Uterus (tissue), 4 donors: Measurements from ENCODE around the gene ANKMY2. TPM values are rescaled to one million over a fixed set of nuclear protein-coding genes. Genes with fewer than 3 reads are reported as not detected.

Experiments
- DNase-seq, 2 donors: peaks; one replicate each; pipeline ENCODE4 v3.0.0-alpha.2; 2019 to 2020
- H3K27ac ChIP-seq, 2 donors: fragments of 200-600 bp; sonication (generic); 1 replicate in 1 of 2; 2 replicates in 1 of 2; pipeline ENCODE4 v1.5.1; 2016 to 2018
- H3K27me3 ChIP-seq, 2 donors: fragments of 200-600 bp; sonication (generic); one replicate each; pipeline ENCODE4 v1.5.1; 2018 to 2019; ENCODE audit warnings: control low read depth in 1 of 2
- H3K36me3 ChIP-seq, 2 donors: fragments of 200-600 bp; sonication (generic); one replicate each; pipeline ENCODE4 v1.5.1; 2019; ENCODE audit warnings: control low read depth in 1 of 2
- H3K4me1 ChIP-seq, 2 donors: fragments of 200-600 bp; sonication (generic); one replicate each; pipeline ENCODE4 v1.5.1; 2018 to 2019; ENCODE audit warnings: control low read depth in 1 of 2
- H3K4me3 ChIP-seq, 2 donors: fragments of 200-600 bp; sonication (generic); 1 replicate in 1 of 2; 2 replicates in 1 of 2; pipeline ENCODE4 v1.5.1; 2018 to 2019; ENCODE audit warnings: mild to moderate bottlenecking in 1 of 2
- H3K9me3 ChIP-seq, 2 donors: fragments of 200-600 bp; sonication (generic); one replicate each; pipeline ENCODE4 v1.5.1; 2019; ENCODE audit warnings: control low read depth in 1 of 2
- CTCF ChIP-seq, 4 experiments: fragments of 200-600 bp in 2 of 4; fragments of 450-650 bp in 2 of 4; sonication (generic) in 2 of 4; IDR thresholded peaks; one replicate each; pipeline ENCODE4 v1.5.1; 2016 to 2019; ENCODE audit warnings: antibody characterized with exemption in 4 of 4, mild to moderate bottlenecking in 2 of 4, moderate library complexity in 1 of 4
- POLR2A ChIP-seq, 2 donors: fragments of 450-650 bp; IDR thresholded peaks; one replicate each; pipeline ENCODE4 v1.6.1; 2016; ENCODE audit warnings: antibody characterized with exemption in 2 of 2, mild to moderate bottlenecking in 1 of 2, moderate library complexity in 1 of 2
- intact Hi-C: fragments of 100-400 bp; cut with DNase I; formaldehyde crosslinking; loops from one replicate; pipeline ENCODE4 v1.15.1; 2023; ENCODE audit warnings: low total_unique reads
- total RNA-seq, 4 donors: library from RNA; depleted of rRNA in 3 of 4; stranded (reverse); fragments of >200 nt in 3 of 4; gene quantifications; one replicate each; pipeline versions ENCODE4 v1.1.0 to v1.2.4, GENCODE V29; 2014 to 2023
- donor health status: DM: yes; HTN: yes; CAD: no.

ANKMY2 gene
- total RNA-seq: 10 to 100 TPM in 3 of 4 donors, 1 to 10 TPM in 1; 6.2 to 48.7 (median 17.2) TPM

GRCh38 chr7:16645593-16646471 is at the start of gene ANKMY2, which contains the start of gene BZW2:
TSS of gene ANKMY2 (minus strand) at chr7:16645754. CDS start at chr7:16645573, 181 bp downstream.
TSS of gene BZW2 (plus strand) at chr7:16646181. CDS start at chr7:16665444, 19,263 bp downstream.
- H3K4me3 ChIP-seq: peak within 1 kb of the TSS; percentile 96 to 99
- DNase-seq: peak; percentile 94
- intact Hi-C loops: no loop called here
- TF ChIP-seq POLR2A (IDR thresholded peaks at IDR 0.05) (peak; percentile 87 to 90), CTCF (IDR thresholded peaks at IDR 0.05) (peak in 2 of 4 experiments; percentile 11 to 28)
- H3K36me3 ChIP-seq: no peaks in the 10 kb centered on the region
- no peaks in the 10 kb centered on the region for H3K9me3 ChIP-seq
- no peaks in the 10 kb centered on the region for H3K4me1 ChIP-seq
- H3K27me3 ChIP-seq: no peaks in the 10 kb centered on the region
- H3K27ac ChIP-seq: peak within 1 kb of the TSS; percentile 91 to 95

- Histone ChIP-seq H3K9me3 (no peaks in the 10 kb centered on the region), H3K4me3 (no peak overlapping the region), H3K36me3 (no peaks in the 10 kb centered on the region), H3K27ac (no peak overlapping the region), H3K27me3 (no peaks in the 10 kb centered on the region), H3K4me1 (no peaks in the 10 kb centered on the region)
- DNase-seq: no peak
- no peak for TF ChIP-seq CTCF (IDR thresholded peaks at IDR 0.05)
- no peak for TF ChIP-seq POLR2A (IDR thresholded peaks at IDR 0.05)
- intact Hi-C loops: no loop called here
Measured at GRCh38 chr7:16694806-16695205, 49.3 kb upstream of the ANKMY2 start.

GRCh38 chr7:16693601-16694318 is 48.2 kb upstream of the ANKMY2 start:
- Histone ChIP-seq H3K4me1 (no peaks in the 10 kb centered on the region), H3K9me3 (no peaks in the 10 kb centered on the region), H3K36me3 (no peaks in the 10 kb centered on the region), H3K27ac (no peak overlapping the region), H3K4me3 (no peak overlapping the region), H3K27me3 (no peaks in the 10 kb centered on the region)
- no peak for TF ChIP-seq CTCF (IDR thresholded peaks at IDR 0.05)
- TF ChIP-seq POLR2A (IDR thresholded peaks at IDR 0.05): no peak
- intact Hi-C loops: no loop called here
- DNase-seq: no peak

DNA sequence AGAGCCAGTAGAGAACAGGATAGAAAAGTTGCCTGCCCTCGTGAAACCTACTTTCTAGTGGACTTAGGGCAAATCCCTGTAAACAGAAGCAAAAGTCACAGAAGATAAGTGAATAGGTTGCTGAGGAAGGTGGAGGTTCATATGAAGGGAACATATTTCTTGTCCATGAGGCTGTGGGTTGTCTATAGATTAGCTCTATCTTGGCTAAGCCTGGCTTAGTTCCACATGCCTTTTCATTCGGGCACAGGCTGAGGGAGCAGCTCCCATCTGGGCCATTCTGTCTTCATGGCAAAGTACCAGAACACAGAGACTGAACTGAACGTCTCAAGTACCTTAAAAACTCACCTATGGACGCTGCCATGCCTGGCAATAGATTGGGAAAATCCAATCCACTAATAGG is 45.7 kb upstream of the ANKMY2 start:
- no peaks in the 10 kb centered on the region for H3K4me1 ChIP-seq
- intact Hi-C loops: no loop called here
- H3K9me3 ChIP-seq: no peaks in the 10 kb centered on the region
- TF ChIP-seq POLR2A (IDR thresholded peaks at IDR 0.05) (no peak), CTCF (IDR thresholded peaks at IDR 0.05) (no peak)
- no peaks in the 10 kb centered on the region for H3K27me3 ChIP-seq
- H3K27ac ChIP-seq: no peak overlapping the region
- H3K4me3 ChIP-seq: no peak overlapping the region
- no peak for DNase-seq
- H3K36me3 ChIP-seq: no peaks in the 10 kb centered on the region

- no peak for DNase-seq
- Histone ChIP-seq H3K4me1 (no peaks in the 10 kb centered on the region), H3K36me3 (no peaks in the 10 kb centered on the region), H3K27ac (no peak overlapping the region), H3K27me3 (no peaks in the 10 kb centered on the region), H3K9me3 (no peaks in the 10 kb centered on the region), H3K4me3 (no peak overlapping the region)
- intact Hi-C loops: no loop called here
- TF ChIP-seq POLR2A (IDR thresholded peaks at IDR 0.05): no peak
Measured at GRCh38 chr7:16688249-16688648, 42.7 kb upstream of the ANKMY2 start.
